B cell (primary cell): ENCODE measurements around the gene POGZ. TPM values are rescaled to one million over a fixed set of nuclear protein-coding genes. Genes with fewer than 3 reads are reported as not detected.

Source experiments
- ATAC-seq: fragments of 200-7000 bp; cut with Tn5 transposase; one replicate; pipeline ENCODE4 v1.10.0; 2021; ENCODE audit warnings: low read depth, mild to moderate bottlenecking, moderate number of reproducible peaks, moderate library complexity
- CTCF ChIA-PET: fragments of 350-600 bp; sonication (Branson Sonifier 250); formaldehyde crosslinking; loops from one replicate; lab custom pipeline; 2021; ENCODE audit warnings: antibody characterized with exemption, inconsistent platforms; lab: Charles Lee
- POLR2A ChIA-PET: fragments of 350-600 bp; sonication (Branson Sonifier 250); formaldehyde crosslinking; loops from one replicate; lab custom pipeline; 2021; ENCODE audit warnings: antibody characterized with exemption; lab: Charles Lee
- DNase-seq: peaks from one replicate; pipeline ENCODE4 v3.0.0; 2013
- H2AFZ ChIP-seq: 2 replicates; pipeline ENCODE4 v1.6.1; 2012; ENCODE audit warnings: mild to moderate bottlenecking, low read depth, low read length; ENCODE audit not compliant: insufficient read depth, poor library complexity, severe bottlenecking
- H3K27ac ChIP-seq, 2 donors: 1 replicate in 1 of 2; 2 replicates in 1 of 2; pipeline ENCODE4 v1.5.1; 2012 to 2013; ENCODE audit warnings: low read length in 2 of 2, mild to moderate bottlenecking in 2 of 2, moderate library complexity in 1 of 2
- H3K27me3 ChIP-seq, 4 experiments: fragments of 200-600 bp in 1 of 4; sonication (generic) in 1 of 4; replicated peaks in 1 of 4; 1 replicate in 2 of 4; 2 replicates in 2 of 4; pipeline versions ENCODE4 v1.6.1 to v1.7.0; 2013 to 2016; ENCODE audit warnings: low read length in 3 of 4, mild to moderate bottlenecking in 2 of 4, mixed read lengths in 1 of 4, moderate library complexity in 1 of 4; ENCODE audit not compliant: insufficient read depth in 4 of 4, control insufficient read depth in 3 of 4; ENCODE audit errors: control extremely low read depth in 1 of 4
- H3K36me3 ChIP-seq, 2 experiments: replicated peaks in 1 of 2; 1 replicate in 1 of 2; 2 replicates in 1 of 2; pipeline versions ENCODE4 v1.6.1 to v1.7.1; 2013; ENCODE audit warnings: low read length in 1 of 2; ENCODE audit not compliant: insufficient read depth in 2 of 2, control insufficient read depth in 1 of 2; ENCODE audit errors: control extremely low read depth in 1 of 2, extremely low read depth in 1 of 2
- H3K4me1 ChIP-seq, 2 donors: fragments of 200-600 bp in 1 of 2; sonication (generic) in 1 of 2; 1 replicate in 1 of 2; 2 replicates in 1 of 2; pipeline versions ENCODE4 v1.5.1 to v1.6.1; 2013 to 2017; ENCODE audit warnings: low read length in 2 of 2; ENCODE audit not compliant: control insufficient read depth in 2 of 2, insufficient read depth in 2 of 2
- H3K4me2 ChIP-seq: replicated peaks from 2 replicates; pipeline ENCODE3; 2012; ENCODE audit warnings: mild to moderate bottlenecking, low read depth, low read length; ENCODE audit not compliant: poor library complexity, severe bottlenecking
- H3K4me3 ChIP-seq, 5 experiments: fragments of 200-600 bp in 1 of 5; sonication (generic) in 1 of 5; 1 replicate in 3 of 5; 2 replicates in 2 of 5; pipeline versions ENCODE4 v1.5.1 to v1.7.0; 2011 to 2016; ENCODE audit warnings: low read length in 4 of 5, mild to moderate bottlenecking in 4 of 5, low read depth in 2 of 5, control low read depth in 1 of 5, moderate library complexity in 1 of 5; ENCODE audit not compliant: insufficient read depth in 1 of 5; ENCODE audit errors: control extremely low read depth in 1 of 5, extremely low read depth in 1 of 5
- H3K79me2 ChIP-seq: fragments of 200-600 bp; sonication (generic); one replicate; pipeline ENCODE4 v1.6.0; 2016; ENCODE audit warnings: low read length; ENCODE audit not compliant: control insufficient read depth, insufficient read depth
- H3K9ac ChIP-seq: fragments of 200-600 bp; sonication (generic); 2 replicates; pipeline ENCODE4 v1.6.1; 2017; ENCODE audit warnings: mild to moderate bottlenecking, low read length, moderate library complexity
- H3K9me3 ChIP-seq, 3 donors: one replicate each; pipeline versions ENCODE4 v1.6.1 to v1.7.1; 2013; ENCODE audit warnings: low read length in 2 of 3; ENCODE audit not compliant: control insufficient read depth in 2 of 3, insufficient read depth in 1 of 3; ENCODE audit errors: control extremely low read depth in 1 of 3
- H4K20me1 ChIP-seq: 2 replicates; pipeline ENCODE4 v1.6.0; 2012; ENCODE audit warnings: mild to moderate bottlenecking, low read length; ENCODE audit not compliant: insufficient read depth, control insufficient read depth, poor library complexity, severe bottlenecking
- H3K27ac Mint-ChIP-seq: one replicate; pipeline ENCODE4 v1.8.0; 2021; ENCODE audit warnings: mixed read lengths
- H3K27me3 Mint-ChIP-seq: one replicate; pipeline ENCODE4 v1.8.0; 2021; ENCODE audit warnings: mixed read lengths
- H3K4me1 Mint-ChIP-seq: one replicate; pipeline ENCODE4 v1.8.0; 2021; ENCODE audit warnings: mixed read lengths
- H3K4me3 Mint-ChIP-seq: one replicate; pipeline ENCODE4 v1.8.0; 2021; ENCODE audit warnings: mixed read lengths
- H3K9me3 Mint-ChIP-seq: one replicate; pipeline ENCODE4 v1.8.0; 2022; ENCODE audit warnings: mixed read lengths; ENCODE audit not compliant: insufficient read depth
- CTCF ChIP-seq: fragments of 200-600 bp; IDR thresholded peaks from one replicate; pipeline ENCODE4 v1.8.0; 2022; ENCODE audit warnings: antibody characterized with exemption, mild to moderate bottlenecking
- EZH2 ChIP-seq: IDR thresholded peaks from 2 replicates; pipeline ENCODE4 v1.6.1; 2012; ENCODE audit warnings: borderline replicate concordance, low read depth, mild to moderate bottlenecking, moderate library complexity, low read length; ENCODE audit not compliant: insufficient read depth, poor library complexity, severe bottlenecking
- WGBS: methylation state at CpG from one replicate; pipeline ENCODE4 v1.1.5; 2013; ENCODE audit warnings: missing lambda C conversion rate; ENCODE audit not compliant: insufficient coverage; 5-methylcytosine and 5-hydroxymethylcytosine counted together
- intact Hi-C: fragments of 100-400 bp; cut with micrococcal nuclease; formaldehyde crosslinking; loops from one replicate; pipeline ENCODE4 v1.10.0; 2022
- polyA minus RNA-seq: library from RNA; depleted of rRNA, polyadenylated mRNA; stranded (reverse); fragments of >200 nt; gene quantifications from 2 replicates; pipeline ENCODE4 v1.2.3, GENCODE V29; 2012
- polyA plus RNA-seq: library from polyadenylated mRNA; depleted of rRNA; stranded (reverse); fragments of >200 nt; gene quantifications from 2 replicates; pipeline ENCODE4 v1.2.3, GENCODE V29; 2012
- total RNA-seq, 2 donors: library from RNA; stranded (reverse); fragments of 120-200 nt in 1 of 2; gene quantifications; 1 replicate in 1 of 2; 2 replicates in 1 of 2; pipeline versions ENCODE4 v1.2.3 to v1.2.4, GENCODE V29; 2013 to 2022

POGZ gene
- total RNA-seq = 188 and 194 TPM in 2 replicates
- 37.7 TPM for total RNA-seq (2013)
- 48.5 and 50.2 TPM in 2 replicates for polyA plus RNA-seq
- polyA minus RNA-seq = 44.3 and 79.7 TPM in 2 replicates

- H4K20me1 ChIP-seq = no peaks in the 10 kb centered on the region
- H3K9me3 ChIP-seq = peaks cover 0 to 1% (median 0%) of the 10 kb centered on the region in 3 donors
- Mint-ChIP-seq H3K27me3 (peaks cover 16% of the 10 kb centered on the region), H3K27ac (peak within 1 kb of the TSS; percentile 98), H3K4me3 (peak within 1 kb of the TSS; percentile 89), H3K9me3 (no peaks in the 10 kb centered on the region), H3K4me1 (peaks cover 30% of the 10 kb centered on the region)
- peaks cover 38% of the 10 kb centered on the region for H3K79me2 ChIP-seq
- POLR2A ChIA-PET = interaction anchor here (0.6 to 1.6 kb wide), 10 partner anchors 11 to 1096 kb away, joined by 3 to 24 read pairs (median 5); partner anchors contain the start of gene RPRD2
- peak within 1 kb of the TSS; percentile 74 to 94 (median 83) for H3K4me3 ChIP-seq
- peak within 1 kb of the TSS; percentile 79 for H2AFZ ChIP-seq
- peaks cover 16 to 27% of the 10 kb centered on the region in 2 donors for H3K4me1 ChIP-seq
- peak within 1 kb of the TSS; percentile 84 to 85 for H3K27ac ChIP-seq
- CTCF ChIA-PET = interaction anchor here (0.8 to 1.9 kb wide), 3 partner anchors 12 to 60 kb away, joined by 3 to 11 read pairs (median 3); partner anchors contain the start of gene PSMB4
- peak within 1 kb of the TSS; percentile 90 for H3K9ac ChIP-seq
- no peaks in the 10 kb centered on the region for H3K36me3 ChIP-seq
- intact Hi-C loops = loop anchor here (1.0 to 5.0 kb wide), 8 partner anchors 14 to 378 kb away; partner anchors contain the start of genes C2CD4D, CGN, PI4KB and PSMB4
- WGBS = 100% methylated on average over 3 of the region's 30 CpGs
- peaks cover 0 to 19% (median 9%) of the 10 kb centered on the region in 4 experiments for H3K27me3 ChIP-seq
- no peak for TF ChIP-seq CTCF
- no peak for TF ChIP-seq EZH2
- peak within 1 kb of the TSS; percentile 78 for H3K4me2 ChIP-seq
- DNase-seq = peak; percentile 93
- peak; percentile 72 for ATAC-seq
Measured at GRCh38 chr1:151459331-151460046, at the start of gene POGZ. Gene POGZ (minus strand): TSS chr1:151459494. CDS start chr1:151442204, 17,290 bp downstream.

DNA sequence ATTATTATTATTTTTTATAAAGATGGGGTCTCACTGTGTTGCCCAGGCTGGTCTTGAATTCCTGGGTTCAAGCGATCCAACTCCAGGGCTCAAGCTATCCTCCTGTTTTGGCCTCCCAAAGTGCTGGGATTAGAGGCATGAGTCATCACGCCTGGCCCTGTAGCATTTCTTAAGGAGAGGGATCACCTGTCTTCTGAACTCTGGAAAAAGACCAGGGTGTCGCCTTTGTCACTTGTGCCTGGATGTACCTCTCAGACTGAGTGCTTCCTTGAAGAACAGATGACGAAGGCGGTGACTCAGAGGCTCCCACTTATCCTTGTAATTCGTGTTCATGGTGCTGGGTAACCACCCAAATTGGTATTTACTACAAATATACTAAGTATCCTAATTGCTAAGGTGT is 49.5 kb upstream of the POGZ start:
- Histone ChIP-seq H3K4me2 (no peak overlapping the region), H3K4me1 (peaks cover 16 to 23% of the 10 kb centered on the region in 2 donors), H3K9ac (no peak overlapping the region), H3K36me3 (no peaks in the 10 kb centered on the region), H3K79me2 (no peaks in the 10 kb centered on the region), H3K9me3 (no peaks in the 10 kb centered on the region), H3K27ac (no peak overlapping the region), H2AFZ (no peak overlapping the region), H3K4me3 (no peak overlapping the region), H4K20me1 (no peaks in the 10 kb centered on the region), H3K27me3 (peaks cover 0 to 12% (median 2%) of the 10 kb centered on the region in 4 experiments)
- Mint-ChIP-seq H3K9me3 (no peaks in the 10 kb centered on the region), H3K27me3 (no peaks in the 10 kb centered on the region), H3K4me3 (no peak overlapping the region), H3K27ac (no peak overlapping the region), H3K4me1 (peaks cover 15% of the 10 kb centered on the region)
- intact Hi-C loops = no loop called here
- TF ChIP-seq EZH2 (no peak), CTCF (no peak)
- 97% methylated on average over 4 of the region's 6 CpGs for WGBS
- no peak for DNase-seq
- no peak for ATAC-seq
- POLR2A ChIA-PET = no interaction called here
- CTCF ChIA-PET = no interaction called here
